ENCODE results near the gene SLC35F6.

The SLC35F6 gene

GRCh38 chr2:26730549-26731344, 33.3 kb upstream of the SLC35F6 start:
- in situ Hi-C loops (cut with MboI; ENCODE audit: low sequenced_read_pairs, unreplicated experiment), result no loop called here
- no peak for TF ChIP-seq CTCF (IDR thresholded peaks at IDR 0.05; ENCODE audit: borderline replicate concordance, control extremely low read depth, extremely low read depth, insufficient read depth, missing control alignments)
- no peak for DNase-seq (ENCODE audit: low spot score)

GRCh38 chr2:26731714-26732113, 32.4 kb upstream of the SLC35F6 start:
- in situ Hi-C loops (cut with MboI; ENCODE audit: low sequenced_read_pairs, unreplicated experiment), result no loop called here
- no peak for TF ChIP-seq CTCF (IDR thresholded peaks at IDR 0.05; ENCODE audit: borderline replicate concordance, control extremely low read depth, extremely low read depth, insufficient read depth, missing control alignments)
- DNase-seq (ENCODE audit: low spot score), result no peak

GRCh38 chr2:26732446-26732845, 31.6 kb upstream of the SLC35F6 start:
- no peak for DNase-seq (ENCODE audit: low spot score)
- TF ChIP-seq CTCF (IDR thresholded peaks at IDR 0.05; ENCODE audit: borderline replicate concordance, control extremely low read depth, extremely low read depth, insufficient read depth, missing control alignments), result no peak
- in situ Hi-C loops (cut with MboI; ENCODE audit: low sequenced_read_pairs, unreplicated experiment), result no loop called here

- in situ Hi-C loops (cut with MboI; ENCODE audit: low sequenced_read_pairs, unreplicated experiment), result no loop called here
- no peak for TF ChIP-seq CTCF (IDR thresholded peaks at IDR 0.05; ENCODE audit: borderline replicate concordance, control extremely low read depth, extremely low read depth, insufficient read depth, missing control alignments)
Measured at GRCh38 chr2:26733413-26733812, 30.7 kb upstream of the SLC35F6 start.

GRCh38 chr2:26735097-26735496, 29.0 kb upstream of the SLC35F6 start:
- no peak for TF ChIP-seq CTCF (IDR thresholded peaks at IDR 0.05; ENCODE audit: borderline replicate concordance, control extremely low read depth, extremely low read depth, insufficient read depth, missing control alignments)
- DNase-seq (ENCODE audit: low spot score), result no peak
- in situ Hi-C loops (cut with MboI; ENCODE audit: low sequenced_read_pairs, unreplicated experiment), result no loop called here

More at GRCh38 chr2:26733413-26733812, 30.7 kb upstream of the SLC35F6 start:
- DNase-seq (ENCODE audit: low spot score), result no peak

GRCh38 chr2:26735883-26736588, 28.0 kb upstream of the SLC35F6 start:
- DNase-seq (ENCODE audit: low spot score), result no peak
- no peak for TF ChIP-seq CTCF (IDR thresholded peaks at IDR 0.05; ENCODE audit: borderline replicate concordance, control extremely low read depth, extremely low read depth, insufficient read depth, missing control alignments)
- in situ Hi-C loops (cut with MboI; ENCODE audit: low sequenced_read_pairs, unreplicated experiment), result no loop called here
